HepG2 (cell line): Measurements from ENCODE around the gene AP5B1. TPM values are rescaled to one million over a fixed set of nuclear protein-coding genes. Genes with fewer than 3 reads are reported as not detected.

ENCODE experiments used
- ATAC-seq: fragments of 200-7000 bp; cut with Tn5 transposase; 3 replicates; pipeline ENCODE4 v1.9.1; 2020; ENCODE audit warnings: mild to moderate bottlenecking, moderate library complexity
- BruUV-seq: library from RNA; stranded (reverse); fragments of 400-500 nt; replicated peaks from 2 replicates; lab custom pipeline; 2021; lab: Mats Ljungman, UMichigan
- CTCF ChIA-PET: fragments of 300-600 bp; formaldehyde crosslinking; extraction: SDS; loops from one replicate; lab custom pipeline; 2021; ENCODE audit warnings: low total read pairs, inconsistent platforms, low intra/inter-chr PET ratio; lab: Yijun Ruan, JAX
- POLR2A ChIA-PET: fragments of 350-600 bp; sonication (Branson Sonifier 250); formaldehyde crosslinking; loops from one replicate; lab custom pipeline; 2020; ENCODE audit warnings: antibody characterized with exemption, inconsistent platforms; lab: Yijun Ruan, JAX
- DNase-seq: peaks from one replicate; pipeline ENCODE4 v3.0.0-alpha.2; 2015; ENCODE audit warnings: low spot score
- FAIRE-seq: peaks from 3 replicates; lab custom pipeline; 2011; peaks lifted over from hg19 to GRCh38; lab: Jason Lieb, UNC
- H2AFZ ChIP-seq: one replicate; pipeline ENCODE4 v1.6.1; 2011; ENCODE audit warnings: low read length, inconsistent platforms
- H3K27ac ChIP-seq: fragments of 300-600 bp; 3 replicates; pipeline ENCODE4 v1.8.0; 2011; ENCODE audit warnings: mixed run types, mild to moderate bottlenecking, mixed read lengths, low read length, inconsistent platforms; ENCODE audit not compliant: insufficient read depth; ENCODE audit errors: extremely low read length
- H3K27me3 ChIP-seq, 2 experiments: fragments of 200-600 bp in 1 of 2; 2 replicates in 1 of 2; 3 replicates in 1 of 2; pipeline versions ENCODE4 v1.6.0 to v1.8.0; 2011; ENCODE audit warnings: low read length in 2 of 2, mild to moderate bottlenecking in 2 of 2, moderate library complexity in 2 of 2, inconsistent platforms in 1 of 2; ENCODE audit not compliant: insufficient read depth in 2 of 2, control insufficient read depth in 1 of 2
- H3K36me3 ChIP-seq, 2 experiments: fragments of 200-600 bp in 1 of 2; replicated peaks in 1 of 2; 2 replicates in 1 of 2; 3 replicates in 1 of 2; pipeline versions ENCODE4 v1.5.1 to v1.8.0; 2011; ENCODE audit warnings: low read length in 2 of 2, inconsistent platforms in 1 of 2; ENCODE audit not compliant: insufficient read depth in 2 of 2, control insufficient read depth in 1 of 2
- H3K4me1 ChIP-seq: 2 replicates; pipeline ENCODE4 v1.5.1; 2012; ENCODE audit warnings: low read length, inconsistent platforms; ENCODE audit not compliant: insufficient read depth
- H3K4me2 ChIP-seq: 2 replicates; pipeline ENCODE4 v1.6.0; 2011; ENCODE audit warnings: low read depth, low read length, inconsistent platforms
- H3K4me3 ChIP-seq, 3 experiments: fragments of 200-600 bp in 1 of 3; sonication (generic), shearing (Covaris generic) in 1 of 3; replicated peaks in 1 of 3; 2 replicates each; pipeline ENCODE4 v1.5.1; 2011 to 2016; ENCODE audit warnings: low read length in 3 of 3, inconsistent platforms in 2 of 3, low read depth in 2 of 3, mild to moderate bottlenecking in 2 of 3, control low read depth in 1 of 3, mixed read lengths in 1 of 3; ENCODE audit not compliant: insufficient read depth in 1 of 3
- H3K79me2 ChIP-seq: one replicate; pipeline ENCODE4 v1.6.1; 2011; ENCODE audit warnings: low read length, inconsistent platforms; ENCODE audit not compliant: insufficient read depth
- H3K9ac ChIP-seq: 2 replicates; pipeline ENCODE4 v1.6.0; 2011; ENCODE audit warnings: mild to moderate bottlenecking, low read depth, low read length, inconsistent platforms; ENCODE audit not compliant: insufficient read depth
- H3K9me3 ChIP-seq: 2 replicates; pipeline ENCODE4 v1.5.1; 2012; ENCODE audit warnings: mild to moderate bottlenecking, low read length
- H4K20me1 ChIP-seq: 2 replicates; pipeline ENCODE4 v1.6.0; 2011; ENCODE audit warnings: inconsistent platforms, mild to moderate bottlenecking, low read length, moderate library complexity; ENCODE audit not compliant: insufficient read depth
- GFI1 ChIP-seq: sonication (generic); formaldehyde crosslinking; IDR thresholded peaks from 2 replicates; pipeline ENCODE4 v1.5.0; 2020; ENCODE audit warnings: missing genetic modification reagents, mild to moderate bottlenecking, borderline replicate concordance
- ZBTB3 ChIP-seq: sonication (generic); formaldehyde crosslinking; IDR thresholded peaks from 2 replicates; pipeline ENCODE4 v1.4.0; 2020; ENCODE audit warnings: low read depth, mild to moderate bottlenecking, moderate library complexity, missing genetic modification reagents, borderline replicate concordance
- ZBTB8A ChIP-seq: sonication (generic); formaldehyde crosslinking; IDR thresholded peaks from 2 replicates; pipeline ENCODE4 v1.4.0; 2020; ENCODE audit warnings: mild to moderate bottlenecking, low read depth, missing genetic modification reagents, borderline replicate concordance
- ZNF207 ChIP-seq: fragments of 450-650 bp; IDR thresholded peaks from 2 replicates; pipeline ENCODE4 v1.6.1; 2016; ENCODE audit warnings: antibody characterized with exemption, borderline replicate concordance
- ZNF704 ChIP-seq: sonication (generic); formaldehyde crosslinking; IDR thresholded peaks from 2 replicates; pipeline ENCODE4 v1.8.1; 2023; ENCODE audit warnings: mild to moderate bottlenecking, inconsistent platforms, moderate library complexity, missing genetic modification reagents, borderline replicate concordance
- WGBS: methylation state at CpG from one replicate; pipeline ENCODE4 v1.1.6; 2017; ENCODE audit warnings: low lambda C conversion rate; 5-methylcytosine and 5-hydroxymethylcytosine counted together
- in situ Hi-C: cut with HindIII; loops from 2 replicates; pipeline ENCODE4 v1.10.0; 2017; ENCODE audit warnings: low pct_unique_long_range_greater_than_20kb; ENCODE audit not compliant: extremely low pct_ligation_motif_present
- intact Hi-C: fragments of 100-400 bp; cut with micrococcal nuclease; formaldehyde crosslinking; loops from one replicate; pipeline ENCODE4 v1.10.0; 2022; ENCODE audit not compliant: unreplicated experiment
- polyA plus RNA-seq, 8 experiments: library from polyadenylated mRNA; depleted of rRNA in 3 of 8; stranded (reverse) in 7 of 8; unstranded in 1 of 8; fragments of >200 nt; fragmentation: Illumina TruSeq in 4 of 8; extraction: Trizol in 4 of 8; gene quantifications; 2 replicates each; pipeline versions ENCODE4 v1.2.1 to v1.2.3, GENCODE V29; 2011 to 2016; ENCODE audit warnings: low read depth in 4 of 8, missing spikeins in 1 of 8, mixed read lengths in 1 of 8; ENCODE audit not compliant: insufficient read depth in 1 of 8
- total RNA-seq, 5 experiments: library from RNA; depleted of rRNA; stranded (reverse); fragments of >200 nt; fragmentation: Illumina TruSeq; extraction: Trizol; gene quantifications; 2 replicates each; pipeline ENCODE4 v1.2.3, GENCODE V29; 2016; ENCODE audit warnings: low read depth in 1 of 5
- TF ChIP-seq, protein P1 (sequence below): IDR thresholded peaks from 2 replicates; pipeline ENCODE4 v1.6.1; 2012; ENCODE audit warnings: low read depth, low read length, improper control_type of control experiment

Gene AP5B1
- total and polyA plus RNA-seq, 2 of the 13 experiments (the other 11 are each of a cell fraction or from before 2014, with no cell fraction given): 1.7 to 4.4 TPM

DNA sequence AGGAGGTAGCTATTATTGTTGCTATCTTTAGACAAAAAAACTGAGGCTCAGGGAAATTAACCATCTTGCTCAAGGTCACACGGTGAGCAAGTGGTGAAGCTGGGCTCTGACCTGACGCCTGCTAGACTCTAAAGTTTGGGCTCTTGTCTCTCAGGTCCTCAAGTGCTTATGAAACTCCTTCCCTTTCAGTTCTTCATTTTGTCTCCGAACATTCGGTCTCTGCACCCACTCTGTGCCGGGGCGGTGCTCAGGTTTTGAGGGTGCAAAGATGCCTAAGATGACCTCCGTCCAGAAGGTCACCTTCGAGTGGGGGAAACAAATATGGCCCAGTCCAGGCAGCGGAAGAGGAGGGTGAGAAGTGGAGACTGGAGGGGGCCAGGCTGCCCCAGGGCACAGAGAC, 22.1 kb upstream of the AP5B1 start (continued):
- no peak for TF ChIP-seq ZBTB8A (CRISPR knock-in tag)

GRCh38 chr11:65801153-65801987, 20.6 kb upstream of the AP5B1 start:
- H3K27ac ChIP-seq: no peak overlapping the region
- CTCF ChIA-PET: no interaction called here
- POLR2A ChIA-PET: no interaction called here
- no peak for DNase-seq
- no peak overlapping the region for H3K9ac ChIP-seq
- H2AFZ ChIP-seq: no peak overlapping the region
- no peaks in the 10 kb centered on the region for H3K79me2 ChIP-seq
- H3K4me2 ChIP-seq: no peak overlapping the region
- no peak overlapping the region for H3K4me3 ChIP-seq
- intact Hi-C loops: no loop called here
- no peaks in the 10 kb centered on the region for H3K4me1 ChIP-seq
- WGBS: 49% methylated on average over 13 of the region's 18 CpGs
- BruUV-seq: no TSS peak
- H3K27me3 ChIP-seq: peaks cover 6 to 48% of the 10 kb centered on the region in 2 experiments; a peak in 4 of 5 replicates
- TF ChIP-seq ZNF704 (CRISPR knock-in tag): no peak
- peak; percentile 61 for TF ChIP-seq GFI1 (CRISPR knock-in tag)
- TF ChIP-seq ZBTB3 (CRISPR knock-in tag): no peak
- TF ChIP-seq ZNF207: no peak
- TF ChIP-seq, protein P1, sequence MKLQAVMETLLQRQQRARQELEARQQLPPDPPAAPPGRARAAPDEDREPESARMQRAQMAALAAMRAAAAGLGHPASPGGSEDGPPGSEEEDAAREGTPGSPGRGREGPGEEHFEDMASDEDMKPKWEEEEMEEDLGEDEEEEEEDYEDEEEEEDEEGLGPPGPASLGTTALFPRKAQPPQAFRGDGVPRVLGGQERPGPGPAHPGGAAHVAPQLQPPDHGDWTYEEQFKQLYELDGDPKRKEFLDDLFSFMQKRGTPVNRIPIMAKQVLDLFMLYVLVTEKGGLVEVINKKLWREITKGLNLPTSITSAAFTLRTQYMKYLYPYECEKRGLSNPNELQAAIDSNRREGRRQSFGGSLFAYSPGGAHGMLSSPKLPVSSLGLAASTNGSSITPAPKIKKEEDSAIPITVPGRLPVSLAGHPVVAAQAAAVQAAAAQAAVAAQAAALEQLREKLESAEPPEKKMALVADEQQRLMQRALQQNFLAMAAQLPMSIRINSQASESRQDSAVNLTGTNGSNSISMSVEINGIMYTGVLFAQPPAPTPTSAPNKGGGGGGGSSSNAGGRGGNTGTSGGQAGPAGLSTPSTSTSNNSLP: no peak
- FAIRE-seq: no peak
- in situ Hi-C loops: no loop called here
- no peaks in the 10 kb centered on the region for H4K20me1 ChIP-seq
- peak; percentile 39; the same call in 2 of the 3 replicates for ATAC-seq
- H3K36me3 ChIP-seq: no peaks in the 10 kb centered on the region
- no peaks in the 10 kb centered on the region for H3K9me3 ChIP-seq
